ENCODE data around the gene PAPPA. TPM values are rescaled to one million over a fixed set of nuclear protein-coding genes. Genes with fewer than 3 reads are reported as not detected.

Gene PAPPA, protein sequence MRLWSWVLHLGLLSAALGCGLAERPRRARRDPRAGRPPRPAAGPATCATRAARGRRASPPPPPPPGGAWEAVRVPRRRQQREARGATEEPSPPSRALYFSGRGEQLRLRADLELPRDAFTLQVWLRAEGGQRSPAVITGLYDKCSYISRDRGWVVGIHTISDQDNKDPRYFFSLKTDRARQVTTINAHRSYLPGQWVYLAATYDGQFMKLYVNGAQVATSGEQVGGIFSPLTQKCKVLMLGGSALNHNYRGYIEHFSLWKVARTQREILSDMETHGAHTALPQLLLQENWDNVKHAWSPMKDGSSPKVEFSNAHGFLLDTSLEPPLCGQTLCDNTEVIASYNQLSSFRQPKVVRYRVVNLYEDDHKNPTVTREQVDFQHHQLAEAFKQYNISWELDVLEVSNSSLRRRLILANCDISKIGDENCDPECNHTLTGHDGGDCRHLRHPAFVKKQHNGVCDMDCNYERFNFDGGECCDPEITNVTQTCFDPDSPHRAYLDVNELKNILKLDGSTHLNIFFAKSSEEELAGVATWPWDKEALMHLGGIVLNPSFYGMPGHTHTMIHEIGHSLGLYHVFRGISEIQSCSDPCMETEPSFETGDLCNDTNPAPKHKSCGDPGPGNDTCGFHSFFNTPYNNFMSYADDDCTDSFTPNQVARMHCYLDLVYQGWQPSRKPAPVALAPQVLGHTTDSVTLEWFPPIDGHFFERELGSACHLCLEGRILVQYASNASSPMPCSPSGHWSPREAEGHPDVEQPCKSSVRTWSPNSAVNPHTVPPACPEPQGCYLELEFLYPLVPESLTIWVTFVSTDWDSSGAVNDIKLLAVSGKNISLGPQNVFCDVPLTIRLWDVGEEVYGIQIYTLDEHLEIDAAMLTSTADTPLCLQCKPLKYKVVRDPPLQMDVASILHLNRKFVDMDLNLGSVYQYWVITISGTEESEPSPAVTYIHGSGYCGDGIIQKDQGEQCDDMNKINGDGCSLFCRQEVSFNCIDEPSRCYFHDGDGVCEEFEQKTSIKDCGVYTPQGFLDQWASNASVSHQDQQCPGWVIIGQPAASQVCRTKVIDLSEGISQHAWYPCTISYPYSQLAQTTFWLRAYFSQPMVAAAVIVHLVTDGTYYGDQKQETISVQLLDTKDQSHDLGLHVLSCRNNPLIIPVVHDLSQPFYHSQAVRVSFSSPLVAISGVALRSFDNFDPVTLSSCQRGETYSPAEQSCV (N-terminal part only)
- 0.67 TPM for polyA plus RNA-seq (ENCODE audit: insufficient read length)

- no peak for DNase-seq
These were observed at the start of gene PAPPA for GRCh38 chr9:116153765-116154333. TSS of gene PAPPA (plus strand) at chr9:116153791. CDS start at chr9:116154173, 382 bp downstream.

GRCh38 chr9:116103976-116104820, 49.4 kb upstream of the PAPPA start:
- DNase-seq = no peak

DNA sequence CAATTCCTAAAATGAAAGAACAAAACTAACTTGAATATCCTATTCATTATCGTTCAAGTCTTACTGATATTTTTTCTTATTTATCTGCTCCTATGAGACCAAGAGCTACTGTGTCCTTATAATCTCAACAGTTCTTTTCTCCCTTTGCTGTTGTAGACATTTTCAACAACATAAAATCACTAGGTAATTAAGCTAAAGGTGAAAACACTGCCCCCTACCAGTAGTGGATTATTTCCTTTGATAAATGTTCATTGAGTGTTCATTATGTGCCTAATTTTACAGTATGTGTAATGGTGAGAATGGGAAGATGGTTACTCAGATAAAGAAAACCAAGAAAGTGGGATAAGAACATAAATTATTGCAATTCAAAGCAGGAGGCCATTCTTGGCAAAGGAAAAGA, 41.4 kb upstream of the PAPPA start:
- DNase-seq = no peak

DNA sequence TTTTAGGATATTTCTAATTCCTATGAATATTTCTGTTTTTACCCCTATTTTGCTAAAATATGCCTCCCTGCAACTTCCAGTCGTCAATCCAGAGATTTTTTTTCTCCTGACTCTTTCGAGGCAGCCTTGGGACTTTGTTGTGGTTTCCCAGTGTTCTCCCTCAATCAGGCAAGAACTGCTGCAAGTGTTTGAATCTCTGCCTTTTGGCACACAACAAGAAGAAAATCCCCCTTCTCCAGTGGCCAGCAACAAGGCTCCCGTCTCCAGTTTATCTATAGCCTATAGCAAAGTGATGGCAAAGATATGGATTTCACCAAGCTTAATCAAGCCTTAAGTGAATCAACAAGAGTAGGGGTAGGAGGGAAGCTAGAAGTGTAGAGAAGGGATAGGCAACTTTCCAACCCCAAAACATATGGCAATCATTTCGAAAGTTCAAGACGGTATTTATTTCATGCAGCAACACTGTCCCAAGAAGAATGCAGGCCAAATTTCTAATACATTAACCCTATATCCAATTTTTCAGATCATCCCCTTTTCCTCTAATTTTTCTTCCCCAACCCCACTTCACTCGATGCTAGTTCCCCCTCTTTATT, 37.7 kb upstream of the PAPPA start:
- DNase-seq = peak; percentile 39

DNA sequence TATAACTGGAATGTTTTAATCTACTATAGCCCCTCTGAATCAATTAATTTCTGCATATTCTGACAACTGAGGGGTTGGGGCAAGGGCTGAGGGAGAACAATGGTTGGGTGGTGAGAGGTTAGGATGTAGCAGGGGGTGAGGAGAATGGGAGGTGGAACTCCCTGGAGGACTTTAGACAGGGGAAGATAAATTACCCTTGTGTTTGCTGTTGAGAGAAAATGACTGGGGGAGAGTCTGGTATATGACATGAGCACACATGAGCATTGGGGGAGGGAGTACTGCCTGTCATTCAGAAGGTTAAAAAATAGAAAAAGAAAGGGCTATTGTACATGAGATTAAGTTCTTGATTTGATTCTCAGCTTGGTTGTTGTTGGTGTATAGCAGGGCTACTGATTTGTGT, 37.2 kb upstream of the PAPPA start:
- DNase-seq = no peak

DNA sequence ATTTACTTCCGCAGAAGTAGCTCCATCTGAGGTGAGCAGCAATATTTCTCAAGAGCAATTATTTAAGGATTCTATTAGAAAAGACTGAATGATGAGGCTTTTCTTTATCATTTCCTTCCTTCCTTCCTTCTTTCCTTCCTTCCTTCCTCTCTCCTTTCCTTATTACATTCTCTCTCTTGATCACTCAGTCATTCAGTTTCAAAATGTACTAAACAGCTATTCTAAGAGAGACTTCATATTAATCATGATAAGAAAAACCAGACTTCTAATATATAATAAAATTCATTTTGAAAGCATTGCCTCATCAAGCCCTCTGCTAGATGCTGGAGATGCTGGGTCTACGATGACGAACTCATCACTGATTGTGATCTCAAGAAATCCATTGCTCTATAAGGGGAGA, 30.4 kb upstream of the PAPPA start:
- no peak for DNase-seq

DNA sequence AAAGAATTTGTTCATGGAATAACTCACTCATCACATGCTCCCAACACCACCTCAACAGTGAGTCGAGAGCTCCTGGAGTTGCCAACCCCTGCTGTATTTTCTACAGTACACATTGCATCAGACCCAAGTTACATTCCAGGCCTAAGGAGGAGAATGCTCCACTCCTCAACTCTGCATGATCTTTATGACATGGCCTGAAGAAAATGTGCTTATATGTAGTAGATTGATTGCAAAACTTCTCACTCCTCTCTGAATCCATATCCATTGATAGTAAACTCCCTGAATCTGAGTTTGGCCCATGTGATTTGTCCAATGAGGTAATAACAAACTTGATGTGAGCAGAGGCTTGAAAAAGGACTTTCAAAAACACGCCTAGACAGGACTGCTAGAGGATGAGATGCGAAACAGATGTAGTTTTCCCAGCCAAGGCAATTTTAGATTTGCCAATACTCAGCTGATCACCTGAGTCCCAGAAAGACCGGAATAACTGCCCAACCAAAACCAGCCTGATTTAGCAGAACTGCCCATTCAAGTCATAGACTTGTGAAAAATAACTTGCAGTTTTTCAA, 29.0 kb upstream of the PAPPA start:
- no peak for DNase-seq

- no peak for DNase-seq
These were observed 20.4 kb upstream of the PAPPA start for GRCh38 chr9:116133163-116133562.

DNA sequence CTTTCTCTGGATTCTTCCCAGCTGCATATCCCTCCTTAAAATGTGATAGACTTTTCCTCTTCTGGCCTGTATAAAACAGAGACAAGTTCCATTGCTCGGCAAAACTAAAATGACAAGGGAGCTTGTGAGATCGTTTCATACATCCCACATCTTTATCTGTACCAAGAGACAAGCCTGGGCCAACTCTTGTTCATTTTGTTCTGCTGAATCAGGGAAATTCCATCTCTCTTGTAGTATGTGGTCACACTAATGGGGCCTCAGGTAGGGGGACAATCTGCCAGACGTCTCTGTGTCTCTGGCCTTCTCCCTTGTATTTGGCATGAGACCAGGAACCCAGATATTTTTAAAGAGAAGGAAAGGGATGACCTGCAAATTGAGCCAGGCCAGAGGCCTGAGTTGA, 18.6 kb upstream of the PAPPA start:
- DNase-seq = no peak

- no peak for DNase-seq
These were observed 16.6 kb upstream of the PAPPA start for GRCh38 chr9:116137010-116137409.

GRCh38 chr9:116137581-116137980, 16.0 kb upstream of the PAPPA start:
- no peak for DNase-seq

DNA sequence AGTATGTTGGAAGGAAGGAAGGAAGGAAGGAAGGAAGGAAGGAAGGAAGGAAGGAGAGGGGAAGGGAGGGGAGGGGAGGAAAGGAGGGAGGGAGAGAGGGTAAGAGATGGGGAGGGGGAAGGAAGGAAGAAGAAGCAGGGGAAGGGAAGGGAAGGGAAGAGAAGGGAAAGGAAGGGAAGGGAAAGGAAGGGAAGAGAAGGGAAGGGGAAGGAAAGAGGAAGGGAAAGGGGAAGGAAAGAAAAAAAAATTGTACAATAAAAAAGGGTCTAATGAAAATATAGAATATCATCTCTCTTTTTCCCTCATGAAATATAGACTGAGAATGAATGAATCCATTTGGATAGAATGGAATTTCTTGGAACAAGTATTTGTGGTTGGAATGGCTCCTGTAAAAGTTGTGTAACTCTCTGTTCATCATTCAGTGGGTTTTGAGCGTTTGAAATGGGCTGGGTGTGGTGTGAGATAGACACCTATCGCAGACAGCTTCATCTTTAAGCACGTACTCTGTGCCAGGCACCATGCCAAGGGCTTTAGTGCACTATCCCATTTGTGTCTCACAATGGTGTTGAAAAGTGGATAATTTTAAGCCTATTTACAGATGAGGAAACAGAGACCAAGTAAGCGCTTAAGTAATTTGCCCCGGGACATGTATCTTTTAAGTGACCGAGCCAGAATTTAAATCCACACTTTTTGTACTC, 11.6 kb upstream of the PAPPA start:
- no peak for DNase-seq

DNA sequence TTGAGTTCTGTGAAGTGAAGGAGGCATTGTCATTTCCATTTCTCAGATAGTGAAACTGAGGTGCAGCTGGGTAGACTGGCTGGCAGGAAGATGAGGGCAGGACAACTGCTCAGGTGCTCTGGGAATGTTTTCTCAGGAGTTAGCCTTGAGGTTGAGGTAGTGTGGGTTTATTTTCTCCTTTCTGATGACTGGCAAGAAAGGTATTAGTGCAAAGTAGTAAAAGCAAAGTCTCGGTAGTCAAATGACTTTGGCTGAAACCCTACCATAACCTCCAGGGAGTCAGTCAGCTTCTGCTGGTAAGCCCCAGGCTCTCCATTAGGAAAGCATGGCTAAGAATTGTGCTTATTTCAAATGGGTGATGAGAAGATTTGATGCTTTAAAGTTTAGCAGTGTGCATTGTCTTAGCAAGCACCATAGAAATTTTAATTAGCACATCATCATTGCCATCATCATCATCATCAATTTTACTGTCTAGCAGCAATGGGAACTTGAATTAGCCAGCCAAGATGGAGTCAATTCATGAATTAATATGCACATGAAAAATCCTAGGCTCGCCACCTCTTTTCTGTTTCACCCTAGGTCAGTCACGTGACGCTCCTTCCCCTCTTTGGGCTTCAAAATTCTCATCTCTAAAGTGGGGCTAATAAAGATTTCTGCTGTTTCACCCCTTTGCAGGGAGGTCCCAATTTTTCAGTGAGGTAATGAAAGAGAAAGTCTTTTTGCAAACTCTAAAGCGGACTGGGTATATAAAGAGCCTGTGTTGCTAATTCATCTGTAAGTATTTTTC, 10.7 kb upstream of the PAPPA start:
- DNase-seq = no peak

GRCh38 chr9:116144038-116144437, 9.6 kb upstream of the PAPPA start:
- DNase-seq = no peak

DNA sequence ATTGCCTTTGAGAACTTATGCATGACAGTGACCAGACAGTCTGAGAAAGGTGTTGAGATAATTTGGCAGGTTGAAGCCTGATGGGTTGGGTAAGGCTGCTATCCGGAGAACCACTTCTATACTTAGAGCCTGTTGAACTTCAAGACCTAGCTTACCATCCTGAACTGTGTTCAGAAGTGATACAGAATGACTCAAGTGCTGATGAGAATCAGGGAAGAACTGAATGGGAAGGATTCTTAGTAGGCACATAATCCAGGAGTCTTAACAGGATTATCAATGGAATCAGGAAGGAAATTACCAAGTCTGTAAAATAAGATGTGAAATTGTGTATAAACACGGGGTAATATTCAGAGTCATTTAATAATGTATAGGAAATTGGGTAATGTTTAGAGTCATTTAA, 9.0 kb upstream of the PAPPA start:
- no peak for DNase-seq

DNA sequence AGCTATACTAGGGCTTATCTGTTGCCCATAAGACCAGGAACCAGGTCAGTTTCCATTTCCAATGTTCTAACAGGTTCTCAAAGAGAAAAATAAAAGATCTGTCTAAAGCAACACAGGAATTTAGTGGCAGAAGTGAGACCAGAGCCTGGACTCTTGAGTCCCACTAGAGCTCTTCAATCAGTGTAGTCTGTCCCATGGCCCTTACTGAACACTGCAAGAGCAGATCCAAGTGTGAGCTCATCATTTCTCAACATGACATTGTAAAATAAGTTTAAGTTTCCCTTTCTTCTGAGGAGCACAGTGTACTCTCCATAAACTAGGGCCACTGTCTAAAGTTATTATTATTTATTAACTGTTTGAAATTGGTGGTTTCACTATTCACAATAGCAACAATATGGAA, 8.6 kb upstream of the PAPPA start:
- DNase-seq = no peak

- no peak for DNase-seq
These were observed 5.8 kb upstream of the PAPPA start for GRCh38 chr9:116147821-116148220.

DNA sequence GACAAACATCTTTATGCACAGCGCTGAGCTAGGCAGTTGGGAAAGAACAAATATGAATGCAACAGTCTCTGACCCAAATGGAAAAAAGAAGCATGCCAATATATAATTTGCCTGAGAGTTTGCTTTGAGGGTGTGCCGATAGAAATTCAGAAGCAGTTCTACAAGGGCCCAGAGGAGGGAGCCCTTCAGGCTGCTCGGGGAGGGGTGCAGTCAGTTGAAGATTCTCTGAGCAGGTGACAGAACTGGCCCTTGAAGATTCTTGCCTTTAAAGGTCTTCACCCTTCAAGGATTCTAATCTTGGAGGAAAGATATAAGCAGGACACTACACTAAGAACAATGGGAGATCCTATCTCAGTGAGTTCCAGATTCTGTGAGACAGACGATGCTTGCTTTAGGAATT, 3.7 kb upstream of the PAPPA start:
- no peak for DNase-seq

DNA sequence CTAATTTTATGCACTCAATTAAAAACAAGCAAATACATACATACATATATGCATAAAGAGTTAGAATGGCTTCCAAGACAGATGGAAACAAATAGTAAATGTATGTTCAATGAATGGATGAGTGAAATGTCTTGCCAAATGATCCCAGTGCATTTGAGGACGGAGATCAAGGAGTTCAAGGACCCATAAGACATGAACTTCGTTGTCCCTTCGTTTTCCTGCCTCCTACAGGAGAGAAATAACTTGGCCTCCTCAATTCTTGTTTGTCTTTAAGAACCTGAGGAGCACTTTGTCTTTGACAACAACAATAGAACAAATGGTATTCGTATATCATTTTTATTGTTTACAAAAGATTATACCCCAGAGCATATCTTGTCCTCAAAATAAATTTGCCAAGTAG, 2.4 kb upstream of the PAPPA start:
- DNase-seq = no peak

Measured in hindlimb muscle (tissue), 1 donor.